CD8-positive, alpha-beta memory T cell (primary cell): ENCODE results near the gene PSRC1. TPM values are rescaled to one million over a fixed set of nuclear protein-coding genes. Genes with fewer than 3 reads are reported as not detected.

ENCODE experiments used
- CTCF ChIA-PET: fragments of 350-600 bp; sonication (Branson Sonifier 250); formaldehyde crosslinking; loops from one replicate; lab custom pipeline; 2021; ENCODE audit warnings: antibody characterized with exemption; lab: Charles Lee
- POLR2A ChIA-PET: fragments of 350-600 bp; sonication (Branson Sonifier 250); formaldehyde crosslinking; loops from one replicate; lab custom pipeline; 2021; ENCODE audit warnings: antibody characterized with exemption; lab: Charles Lee
- DNase-seq, 5 donors: peaks; one replicate each; pipeline versions ENCODE4 v3.0.0 to v3.0.0-alpha.2; 2020 to 2022; ENCODE audit warnings: mixed read lengths in 1 of 5
- H3K27ac ChIP-seq: one replicate; pipeline ENCODE4 v1.7.0; 2013; ENCODE audit warnings: low read depth, mild to moderate bottlenecking, low read length, moderate library complexity
- H3K27me3 ChIP-seq: 2 replicates; pipeline ENCODE4 v1.7.0; 2013; ENCODE audit warnings: low read length, mild to moderate bottlenecking; ENCODE audit not compliant: insufficient read depth, poor library complexity, severe bottlenecking
- H3K36me3 ChIP-seq: 2 replicates; pipeline ENCODE4 v1.7.0; 2013; ENCODE audit warnings: mild to moderate bottlenecking, low read length, moderate library complexity; ENCODE audit not compliant: insufficient read depth
- H3K4me1 ChIP-seq: 2 replicates; pipeline ENCODE4 v1.7.0; 2013; ENCODE audit warnings: mild to moderate bottlenecking, low read length, moderate library complexity; ENCODE audit not compliant: insufficient read depth
- H3K4me3 ChIP-seq: 2 replicates; pipeline ENCODE4 v1.7.0; 2013; ENCODE audit warnings: mild to moderate bottlenecking, low read length
- H3K9me3 ChIP-seq: 2 replicates; pipeline ENCODE4 v1.7.0; 2013; ENCODE audit warnings: mild to moderate bottlenecking, low read length
- H3K27ac Mint-ChIP-seq, 8 donors: one replicate each; pipeline ENCODE4 v1.8.0; 2020 to 2021; ENCODE audit warnings: mixed read lengths in 8 of 8, mild to moderate bottlenecking in 6 of 8, inconsistent platforms in 3 of 8, moderate library complexity in 3 of 8
- H3K27me3 Mint-ChIP-seq, 2 donors: one replicate each; pipeline ENCODE4 v1.8.0; 2020 to 2021; ENCODE audit warnings: mixed read lengths in 2 of 2, mild to moderate bottlenecking in 1 of 2, moderate library complexity in 1 of 2
- H3K36me3 Mint-ChIP-seq, 3 donors: one replicate each; pipeline ENCODE4 v1.8.0; 2020 to 2021; ENCODE audit warnings: mixed read lengths in 3 of 3, inconsistent platforms in 1 of 3, mild to moderate bottlenecking in 1 of 3
- H3K4me1 Mint-ChIP-seq, 3 donors: one replicate each; pipeline ENCODE4 v1.8.0; 2020 to 2021; ENCODE audit warnings: mixed read lengths in 3 of 3, inconsistent platforms in 1 of 3, mild to moderate bottlenecking in 1 of 3
- H3K4me3 Mint-ChIP-seq, 7 donors: one replicate each; pipeline ENCODE4 v1.8.0; 2020 to 2021; ENCODE audit warnings: mixed read lengths in 7 of 7, mild to moderate bottlenecking in 6 of 7, moderate library complexity in 4 of 7, inconsistent platforms in 2 of 7
- H3K9me3 Mint-ChIP-seq, 5 donors: one replicate each; pipeline ENCODE4 v1.8.0; 2020 to 2022; ENCODE audit warnings: mixed read lengths in 5 of 5, mild to moderate bottlenecking in 3 of 5, moderate library complexity in 2 of 5, inconsistent platforms in 1 of 5
- polyA plus RNA-seq: library from polyadenylated mRNA; unstranded; fragments of 300-500 nt; fragmentation: Illumina TruSeq; gene quantifications from one replicate; pipeline ENCODE4 v1.2.3, GENCODE V29; 2021
- total RNA-seq, 2 experiments: library from RNA; stranded (reverse); gene quantifications; one replicate each; pipeline ENCODE4 v1.2.3, GENCODE V29; 2021

PSRC1 gene
- total and polyA plus RNA-seq, 3 experiments from 2014 or later: 0.59 to 5.8 (median 5.4) TPM

DNA sequence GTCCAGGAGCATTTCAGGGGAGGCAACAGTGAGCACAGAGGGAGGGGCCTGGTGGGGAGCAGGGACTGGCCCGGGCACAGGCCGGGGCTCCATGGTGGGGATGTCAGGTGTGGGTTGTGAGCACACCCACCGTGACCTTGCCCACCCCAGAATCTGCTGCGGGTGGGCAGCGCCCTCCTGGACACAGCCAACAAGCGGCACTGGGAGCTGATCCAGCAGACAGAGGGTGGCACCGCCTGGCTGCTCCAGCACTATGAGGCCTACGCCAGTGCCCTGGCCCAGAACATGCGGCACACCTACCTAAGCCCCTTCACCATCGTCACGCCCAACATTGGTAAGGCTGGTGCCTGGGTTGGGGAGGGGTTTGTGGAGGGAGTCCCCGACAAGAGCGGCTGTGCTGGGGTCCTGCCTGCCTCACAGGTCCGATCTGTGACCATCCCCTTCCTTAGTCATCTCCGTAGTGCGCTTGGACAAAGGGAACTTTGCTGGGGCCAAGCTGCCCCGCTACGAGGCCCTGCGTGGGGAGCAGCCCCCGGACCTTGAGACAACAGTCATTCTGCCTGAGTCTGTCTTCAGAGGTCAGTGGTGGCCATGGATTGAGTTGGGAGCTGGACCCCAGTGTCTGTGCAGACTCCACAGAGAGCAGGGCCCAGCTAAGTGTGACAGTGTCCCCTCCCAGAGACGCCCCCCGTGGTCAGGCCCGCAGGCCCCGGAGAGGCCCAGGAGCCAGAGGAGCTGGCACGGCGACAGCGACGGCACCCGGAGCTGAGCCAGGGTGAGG is 14.3 kb downstream of the PSRC1 start:
- POLR2A ChIA-PET: no interaction called here
- CTCF ChIA-PET: interaction anchor here (1.6 kb wide), 1 partner anchor 264 kb away, joined by 5 read pairs; no protein-coding TSS in a partner anchor

DNA sequence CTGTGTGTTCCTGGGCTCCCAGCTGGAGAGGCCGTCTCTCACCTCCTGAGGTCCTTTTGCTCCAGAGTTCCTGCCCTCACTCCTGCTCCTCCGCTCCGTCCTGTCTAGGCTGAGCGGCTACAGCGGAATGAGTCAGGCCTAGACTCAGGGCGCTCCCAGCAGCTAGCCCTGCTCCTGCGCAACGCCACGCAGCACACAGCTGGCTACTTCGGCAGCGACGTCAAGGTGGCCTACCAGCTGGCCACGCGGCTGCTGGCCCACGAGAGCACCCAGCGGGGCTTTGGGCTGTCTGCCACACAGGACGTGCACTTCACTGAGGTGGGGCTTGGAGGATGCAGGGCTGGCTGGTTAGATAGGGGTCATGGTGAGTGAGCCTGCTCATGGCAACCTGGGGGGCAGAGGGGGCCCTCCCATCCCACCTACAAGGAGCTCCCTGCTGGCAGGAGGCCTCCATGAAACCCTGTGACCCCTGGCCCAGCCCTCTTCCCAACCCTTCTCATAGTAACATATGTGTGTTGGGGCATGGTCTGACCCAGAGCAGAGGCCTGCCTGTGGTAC is 15.1 kb downstream of the PSRC1 start:
- Histone ChIP-seq H3K4me3 (no peak overlapping the region), H3K36me3 (no peaks in the 10 kb centered on the region), H3K27ac (no peak overlapping the region), H3K4me1 (no peaks in the 10 kb centered on the region), H3K9me3 (no peaks in the 10 kb centered on the region), H3K27me3 (no peaks in the 10 kb centered on the region)
- Mint-ChIP-seq H3K4me1 (peaks cover 0 to 4% (median 2%) of the 10 kb centered on the region in 3 donors), H3K36me3 (peaks cover 0 to 2% (median 2%) of the 10 kb centered on the region in 3 donors), H3K27me3 (peaks cover 0 to 4% of the 10 kb centered on the region in 2 donors), H3K9me3 (no peaks in the 10 kb centered on the region), H3K27ac (peak overlapping the region in 1 of 8 donors; percentile 64), H3K4me3 (no peak overlapping the region)
- no peak for DNase-seq
- ChIA-PET POLR2A (no interaction called here), CTCF (no interaction called here)

More for the DNA sequence above, 14.3 kb downstream of the PSRC1 start:
- no peak overlapping the region for H3K27ac ChIP-seq
- peaks cover 0 to 1% (median 0%) of the 10 kb centered on the region in 3 donors for H3K4me1 Mint-ChIP-seq
- no peaks in the 10 kb centered on the region for H3K9me3 ChIP-seq
- H3K4me3 Mint-ChIP-seq: no peak overlapping the region
- H3K9me3 Mint-ChIP-seq: no peaks in the 10 kb centered on the region
- peaks cover 0 to 2% (median 2%) of the 10 kb centered on the region in 3 donors for H3K36me3 Mint-ChIP-seq
- no peak overlapping the region for H3K27ac Mint-ChIP-seq
- no peak for DNase-seq
- no peaks in the 10 kb centered on the region for H3K27me3 ChIP-seq
- H3K36me3 ChIP-seq: no peaks in the 10 kb centered on the region
- H3K27me3 Mint-ChIP-seq: peaks cover 0 to 4% of the 10 kb centered on the region in 2 donors
- no peak overlapping the region for H3K4me3 ChIP-seq
- H3K4me1 ChIP-seq: no peaks in the 10 kb centered on the region

- Histone ChIP-seq H3K27me3 (no peaks in the 10 kb centered on the region), H3K36me3 (no peaks in the 10 kb centered on the region), H3K4me1 (no peaks in the 10 kb centered on the region), H3K4me3 (no peak overlapping the region), H3K27ac (no peak overlapping the region), H3K9me3 (no peaks in the 10 kb centered on the region)
- Mint-ChIP-seq H3K27me3 (peaks cover 0 to 4% of the 10 kb centered on the region in 2 donors), H3K36me3 (peaks cover 0 to 2% (median 2%) of the 10 kb centered on the region in 3 donors), H3K9me3 (no peaks in the 10 kb centered on the region), H3K4me3 (no peak overlapping the region), H3K4me1 (peaks cover 0 to 4% (median 2%) of the 10 kb centered on the region in 3 donors), H3K27ac (no peak overlapping the region)
- ChIA-PET CTCF (interaction anchor here (1.1 kb wide), 1 partner anchor 203 kb away, joined by 3 read pairs; no protein-coding TSS in a partner anchor), POLR2A (no interaction called here)
- no peak for DNase-seq
Measured at GRCh38 chr1:109266965-109267364, 16.0 kb downstream of the PSRC1 start.

GRCh38 chr1:109265741-109266330 is 17.1 kb downstream of the PSRC1 start:
- Histone ChIP-seq H3K4me3 (no peak overlapping the region), H3K9me3 (no peaks in the 10 kb centered on the region), H3K36me3 (no peaks in the 10 kb centered on the region), H3K27ac (no peak overlapping the region), H3K27me3 (no peaks in the 10 kb centered on the region), H3K4me1 (no peaks in the 10 kb centered on the region)
- ChIA-PET POLR2A (no interaction called here), CTCF (interaction anchor here (2.0 to 2.8 kb wide), 2 partner anchors 136 to 267 kb away, joined by 4 to 13 read pairs; no protein-coding TSS in a partner anchor)
- Mint-ChIP-seq H3K27ac (peak overlapping the region in 1 of 8 donors; percentile 24), H3K4me3 (no peak overlapping the region), H3K9me3 (no peaks in the 10 kb centered on the region), H3K36me3 (peaks cover 0 to 2% (median 2%) of the 10 kb centered on the region in 3 donors), H3K27me3 (peaks cover 0 to 4% of the 10 kb centered on the region in 2 donors), H3K4me1 (peaks cover 0 to 4% (median 2%) of the 10 kb centered on the region in 3 donors)
- DNase-seq: no peak

- H3K4me1 ChIP-seq: no peaks in the 10 kb centered on the region
- peaks cover 0 to 2% (median 2%) of the 10 kb centered on the region in 3 donors for H3K36me3 Mint-ChIP-seq
- peaks cover 0 to 4% of the 10 kb centered on the region in 2 donors for H3K27me3 Mint-ChIP-seq
- no peaks in the 10 kb centered on the region for H3K36me3 ChIP-seq
- no peaks in the 10 kb centered on the region for H3K9me3 ChIP-seq
- no peaks in the 10 kb centered on the region for H3K27me3 ChIP-seq
- no peak overlapping the region for H3K27ac ChIP-seq
- H3K4me3 Mint-ChIP-seq: no peak overlapping the region
- ChIA-PET POLR2A (no interaction called here), CTCF (interaction anchor here (1.2 to 2.8 kb wide), 4 partner anchors 133 to 270 kb away, joined by 4 to 13 read pairs (median 6); partner anchors contain the start of gene SORT1)
- no peak for DNase-seq
- H3K27ac Mint-ChIP-seq: peak overlapping the region in 1 of 8 donors; percentile 60
- H3K4me3 ChIP-seq: no peak overlapping the region
- peaks cover 0 to 4% (median 2%) of the 10 kb centered on the region in 3 donors for H3K4me1 Mint-ChIP-seq
- no peaks in the 10 kb centered on the region for H3K9me3 Mint-ChIP-seq
Measured at GRCh38 chr1:109265016-109265415, 17.9 kb downstream of the PSRC1 start.

- Mint-ChIP-seq H3K9me3 (no peaks in the 10 kb centered on the region), H3K27me3 (peaks cover 0 to 2% of the 10 kb centered on the region in 2 donors), H3K27ac (no peak overlapping the region), H3K4me3 (no peak overlapping the region), H3K4me1 (peaks cover 0 to 4% (median 2%) of the 10 kb centered on the region in 3 donors), H3K36me3 (peaks cover 0 to 2% (median 0%) of the 10 kb centered on the region in 3 donors)
- Histone ChIP-seq H3K36me3 (no peaks in the 10 kb centered on the region), H3K27ac (no peak overlapping the region), H3K9me3 (no peaks in the 10 kb centered on the region), H3K4me3 (no peak overlapping the region), H3K27me3 (no peaks in the 10 kb centered on the region), H3K4me1 (no peaks in the 10 kb centered on the region)
- no peak for DNase-seq
- CTCF ChIA-PET: interaction anchor here (0.8 to 2.8 kb wide), 7 partner anchors 10 to 271 kb away, joined by 4 to 13 read pairs (median 4); partner anchors contain the start of gene SORT1
- POLR2A ChIA-PET: no interaction called here
Measured at GRCh38 chr1:109264379-109264755, 18.6 kb downstream of the PSRC1 start.

- Histone ChIP-seq H3K4me1 (no peaks in the 10 kb centered on the region), H3K9me3 (no peaks in the 10 kb centered on the region), H3K27me3 (no peaks in the 10 kb centered on the region), H3K27ac (no peak overlapping the region), H3K36me3 (no peaks in the 10 kb centered on the region), H3K4me3 (no peak overlapping the region)
- CTCF ChIA-PET: interaction anchor here (0.6 to 2.8 kb wide), 9 partner anchors 10 to 272 kb away, joined by 3 to 13 read pairs (median 4); partner anchors contain the start of gene SORT1
- H3K4me3 Mint-ChIP-seq: no peak overlapping the region
- POLR2A ChIA-PET: no interaction called here
- H3K4me1 Mint-ChIP-seq: peaks cover 0 to 4% (median 2%) of the 10 kb centered on the region in 3 donors
- H3K36me3 Mint-ChIP-seq: peaks cover 0 to 4% (median 0%) of the 10 kb centered on the region in 3 donors
- peak; percentile 60 to 80 (median 67) for DNase-seq
- no peaks in the 10 kb centered on the region for H3K9me3 Mint-ChIP-seq
- peak overlapping the region in 2 of 8 donors; percentile 68 to 90 for H3K27ac Mint-ChIP-seq
- peaks cover 0 to 2% of the 10 kb centered on the region in 2 donors for H3K27me3 Mint-ChIP-seq
Measured at GRCh38 chr1:109263597-109264378, 19.2 kb downstream of the PSRC1 start.
